ENCODE data around the gene FKBP7.

Gene FKBP7

DNA sequence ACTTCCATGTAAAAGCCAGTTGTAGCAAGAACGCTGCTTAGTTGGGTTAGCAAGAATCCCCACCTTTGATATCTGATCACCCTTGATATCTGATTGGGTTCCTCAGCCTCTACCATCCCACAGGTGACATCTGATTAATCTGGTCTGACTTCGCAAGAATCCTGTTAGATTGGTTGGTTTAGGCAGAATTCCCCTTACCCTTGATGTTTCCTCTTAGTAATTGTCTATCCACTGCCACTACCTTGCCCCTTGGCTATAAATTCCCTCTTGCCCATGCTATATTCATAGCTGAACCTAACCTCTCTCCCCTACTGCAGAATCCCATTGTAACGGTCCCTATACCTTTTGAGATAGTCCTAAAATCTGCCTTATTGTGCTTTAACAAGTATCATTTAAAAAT, 60.5 kb downstream of the FKBP7 start:
- TF ChIP-seq, protein P1, sequence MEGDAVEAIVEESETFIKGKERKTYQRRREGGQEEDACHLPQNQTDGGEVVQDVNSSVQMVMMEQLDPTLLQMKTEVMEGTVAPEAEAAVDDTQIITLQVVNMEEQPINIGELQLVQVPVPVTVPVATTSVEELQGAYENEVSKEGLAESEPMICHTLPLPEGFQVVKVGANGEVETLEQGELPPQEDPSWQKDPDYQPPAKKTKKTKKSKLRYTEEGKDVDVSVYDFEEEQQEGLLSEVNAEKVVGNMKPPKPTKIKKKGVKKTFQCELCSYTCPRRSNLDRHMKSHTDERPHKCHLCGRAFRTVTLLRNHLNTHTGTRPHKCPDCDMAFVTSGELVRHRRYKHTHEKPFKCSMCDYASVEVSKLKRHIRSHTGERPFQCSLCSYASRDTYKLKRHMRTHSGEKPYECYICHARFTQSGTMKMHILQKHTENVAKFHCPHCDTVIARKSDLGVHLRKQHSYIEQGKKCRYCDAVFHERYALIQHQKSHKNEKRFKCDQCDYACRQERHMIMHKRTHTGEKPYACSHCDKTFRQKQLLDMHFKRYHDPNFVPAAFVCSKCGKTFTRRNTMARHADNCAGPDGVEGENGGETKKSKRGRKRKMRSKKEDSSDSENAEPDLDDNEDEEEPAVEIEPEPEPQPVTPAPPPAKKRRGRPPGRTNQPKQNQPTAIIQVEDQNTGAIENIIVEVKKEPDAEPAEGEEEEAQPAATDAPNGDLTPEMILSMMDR (IDR thresholded peaks at IDR 0.05), result no peak

DNA sequence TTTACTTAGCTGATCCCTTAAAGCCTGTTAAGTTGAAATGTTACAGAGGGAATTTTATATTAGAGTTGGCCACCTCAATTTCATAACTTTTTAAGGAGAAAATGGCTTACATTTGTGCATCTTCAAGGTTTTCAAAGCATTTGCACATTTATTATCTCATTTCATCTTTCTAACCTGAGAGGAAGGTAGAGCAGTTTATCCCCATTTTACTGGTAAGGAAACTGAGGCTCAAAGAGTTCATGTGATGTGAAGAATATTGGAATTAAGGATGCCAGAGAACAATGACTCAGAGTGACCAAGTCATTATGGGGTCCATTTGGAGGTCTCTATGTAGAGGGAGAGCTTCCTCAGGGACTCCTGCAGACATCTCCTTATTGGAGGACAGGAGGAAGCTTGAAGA, 62.4 kb downstream of the FKBP7 start:
- TF ChIP-seq, protein P1 (IDR thresholded peaks at IDR 0.05), result no peak

DNA sequence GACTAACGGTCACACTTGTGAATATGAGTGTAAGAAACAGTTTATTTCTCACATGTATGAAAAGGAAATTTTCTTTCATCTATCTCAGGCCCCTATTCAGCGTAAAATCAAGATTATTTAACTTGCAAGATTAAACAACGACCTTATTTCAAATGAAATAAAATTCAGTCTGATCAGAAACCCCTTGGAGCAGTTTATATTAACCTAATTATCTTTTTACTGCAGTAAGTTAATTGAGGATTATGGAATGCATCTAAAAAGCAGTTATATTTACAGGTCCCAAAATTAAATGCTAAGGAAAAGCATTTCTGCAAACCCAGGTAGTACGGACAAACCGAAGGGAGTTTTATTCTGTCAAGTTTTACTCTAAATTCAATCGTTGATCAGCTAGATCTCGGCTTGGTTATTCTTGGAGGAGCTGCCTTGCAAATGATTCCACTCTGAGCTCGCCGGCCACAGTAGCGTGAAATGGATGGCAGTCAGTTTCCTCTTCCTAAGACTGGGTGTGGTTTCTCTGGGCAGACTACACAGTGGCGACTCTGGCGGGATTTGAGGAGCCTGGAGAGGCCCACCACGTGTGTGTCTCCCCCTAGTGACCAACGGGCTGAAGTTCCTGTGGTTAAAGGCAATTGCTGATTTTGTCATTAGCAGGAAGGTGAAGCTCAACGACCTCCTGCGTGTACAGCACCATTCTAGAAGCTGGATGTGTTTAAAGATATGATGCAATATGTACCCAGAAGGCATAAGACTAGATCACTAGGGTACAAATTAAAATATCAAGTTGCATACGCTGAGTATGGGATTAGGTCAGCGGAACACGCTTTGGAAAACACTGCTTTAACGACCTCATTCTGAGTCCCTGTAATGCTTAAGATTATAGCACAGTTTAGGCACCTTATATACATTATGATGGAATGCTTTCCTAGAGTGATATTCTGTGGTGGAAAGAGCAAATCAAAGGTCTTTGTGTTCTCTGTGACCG, 63.8 kb downstream of the FKBP7 start:
- TF ChIP-seq, protein P1 (IDR thresholded peaks at IDR 0.05), result peak; percentile 71

Measured in LNCAP (cell line).